ENCODE measurements around the gene ENDOV.

Gene ENDOV

GRCh38 chr17:80473701-80474100, 58.7 kb downstream of the ENDOV start:
- Histone ChIP-seq H3K4me1 (ENCODE audit: insufficient read depth, low read length, poor library complexity, severe bottlenecking) (peaks cover 18% of the 10 kb centered on the region), H3K4me2 (ENCODE audit: low read depth, low read length, poor library complexity, severe bottlenecking) (peak overlapping the region; percentile 77), H3K9me3 (ENCODE audit: insufficient read depth, low read depth, low read length) (no peaks in the 10 kb centered on the region)

DNA sequence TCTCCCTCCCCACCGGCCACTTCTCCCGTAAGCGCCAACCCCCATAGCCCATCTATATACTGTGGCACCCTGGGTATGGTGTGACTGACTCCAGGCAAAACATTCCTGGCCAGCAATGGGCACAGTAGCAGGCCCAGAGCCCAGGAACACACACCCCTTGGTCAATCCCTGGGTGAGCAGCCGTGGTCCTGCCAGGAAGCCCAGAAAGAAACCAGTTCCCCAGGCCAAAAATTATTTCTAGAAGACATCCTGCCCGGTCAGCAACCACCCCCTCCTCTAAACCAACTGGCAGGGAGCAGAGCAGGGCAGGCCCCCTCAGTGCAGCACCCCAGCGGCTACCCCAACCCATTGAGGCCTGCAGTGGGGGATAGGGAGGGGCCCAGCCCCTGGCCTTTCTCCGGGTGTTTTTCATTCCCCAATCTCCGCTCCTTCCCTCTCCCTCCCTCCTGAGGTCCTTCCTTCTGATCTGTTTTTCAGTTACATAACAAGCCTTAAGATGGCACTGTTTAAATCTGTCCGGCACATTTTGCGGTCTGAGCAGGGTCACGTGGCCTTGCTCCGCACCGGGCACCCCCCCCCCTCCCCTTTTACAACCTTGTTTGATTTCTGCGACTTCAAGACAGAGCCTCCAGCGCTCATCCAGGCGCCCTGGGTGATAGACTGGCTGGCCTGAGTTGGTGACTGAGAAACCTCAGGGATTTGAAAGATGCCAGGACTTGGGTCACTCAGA, 59.4 kb downstream of the ENDOV start:
- H3K79me2 ChIP-seq (ENCODE audit: insufficient read depth, low read length), result no peaks in the 10 kb centered on the region; the same call in 1 of the 2 replicates
- H3F3A ChIP-seq (ENCODE audit: low read depth), result no peaks in the 10 kb centered on the region
- peak overlapping the region; percentile 71 for H3K4me3 ChIP-seq (ENCODE audit: low read length, poor library complexity, severe bottlenecking)
- H3K36me3 ChIP-seq (ENCODE audit: insufficient read depth, low read length), result no peaks in the 10 kb centered on the region
- no peak overlapping the region for H2AFZ ChIP-seq (ENCODE audit: low read length)
- no peaks in the 10 kb centered on the region for H3K9me3 ChIP-seq (ENCODE audit: insufficient read depth, low read depth, low read length)
- H3K9ac ChIP-seq (ENCODE audit: low read depth, low read length, poor library complexity, severe bottlenecking), result peak overlapping the region; percentile 56
- no peaks in the 10 kb centered on the region for H4K20me1 ChIP-seq (ENCODE audit: insufficient read depth, low read length, poor library complexity, severe bottlenecking)
- peak overlapping the region; percentile 77 for H3K4me2 ChIP-seq (ENCODE audit: low read depth, low read length, poor library complexity, severe bottlenecking)
- peaks cover 18% of the 10 kb centered on the region for H3K4me1 ChIP-seq (ENCODE audit: insufficient read depth, low read length, poor library complexity, severe bottlenecking)
- peaks cover 11% of the 10 kb centered on the region for H3K27me3 ChIP-seq (ENCODE audit: insufficient read depth, low read length, poor library complexity, severe bottlenecking)
- TF ChIP-seq CTCF (conservative IDR thresholded peaks at IDR 0.05; ENCODE audit: low read length), result peak; percentile 53
- TF ChIP-seq EZH2phosphoT487 (IDR thresholded peaks at IDR 0.05; ENCODE audit: borderline replicate concordance), result no peak
- H3K9me2 ChIP-seq (replicated peaks; ENCODE audit: low read depth, low read length), result no peaks in the 10 kb centered on the region

More at GRCh38 chr17:80473701-80474100, 58.7 kb downstream of the ENDOV start:
- Histone ChIP-seq H3K36me3 (ENCODE audit: insufficient read depth, low read length) (no peaks in the 10 kb centered on the region), H3K27me3 (ENCODE audit: insufficient read depth, low read length, poor library complexity, severe bottlenecking) (peaks cover 11% of the 10 kb centered on the region), H3K9me2 (replicated peaks; ENCODE audit: low read depth, low read length) (no peaks in the 10 kb centered on the region), H3K79me2 (ENCODE audit: insufficient read depth, low read length) (no peaks in the 10 kb centered on the region; the same call in 1 of the 2 replicates), H3F3A (ENCODE audit: low read depth) (no peaks in the 10 kb centered on the region), H2AFZ (ENCODE audit: low read length) (no peak overlapping the region), H3K9ac (ENCODE audit: low read depth, low read length, poor library complexity, severe bottlenecking) (no peak overlapping the region), H4K20me1 (ENCODE audit: insufficient read depth, low read length, poor library complexity, severe bottlenecking) (no peaks in the 10 kb centered on the region), H3K4me3 (ENCODE audit: low read length, poor library complexity, severe bottlenecking) (peak overlapping the region; percentile 71)
- TF ChIP-seq CTCF (conservative IDR thresholded peaks at IDR 0.05; ENCODE audit: low read length) (no peak), EZH2phosphoT487 (IDR thresholded peaks at IDR 0.05; ENCODE audit: borderline replicate concordance) (no peak)

- Histone ChIP-seq H3K4me1 (ENCODE audit: insufficient read depth, low read length, poor library complexity, severe bottlenecking) (peaks cover 18% of the 10 kb centered on the region), H3F3A (ENCODE audit: low read depth) (no peaks in the 10 kb centered on the region), H3K79me2 (ENCODE audit: insufficient read depth, low read length) (no peaks in the 10 kb centered on the region; the same call in 1 of the 2 replicates), H3K4me3 (ENCODE audit: low read length, poor library complexity, severe bottlenecking) (peak overlapping the region; percentile 71), H3K36me3 (ENCODE audit: insufficient read depth, low read length) (no peaks in the 10 kb centered on the region), H4K20me1 (ENCODE audit: insufficient read depth, low read length, poor library complexity, severe bottlenecking) (no peaks in the 10 kb centered on the region), H2AFZ (ENCODE audit: low read length) (no peak overlapping the region), H3K27me3 (ENCODE audit: insufficient read depth, low read length, poor library complexity, severe bottlenecking) (peaks cover 11% of the 10 kb centered on the region), H3K9ac (ENCODE audit: low read depth, low read length, poor library complexity, severe bottlenecking) (peak overlapping the region; percentile 56), H3K9me3 (ENCODE audit: insufficient read depth, low read depth, low read length) (no peaks in the 10 kb centered on the region), H3K9me2 (replicated peaks; ENCODE audit: low read depth, low read length) (no peaks in the 10 kb centered on the region), H3K4me2 (ENCODE audit: low read depth, low read length, poor library complexity, severe bottlenecking) (peak overlapping the region; percentile 77)
- no peak for TF ChIP-seq EZH2phosphoT487 (IDR thresholded peaks at IDR 0.05; ENCODE audit: borderline replicate concordance)
Observed at GRCh38 chr17:80474961-80475909, 60.3 kb downstream of the ENDOV start.

All from Loucy (cell line).